H9 (cell line): ENCODE results near the gene TRIM23. TPM values are rescaled to one million over a fixed set of nuclear protein-coding genes. Genes with fewer than 3 reads are reported as not detected.
A peak's percentile ranks its signal among the peaks of the same experiment; 100 is the strongest.

Source experiments
- DNase-seq: peaks from one replicate; pipeline ENCODE4 v3.0.0-alpha.2; 2017
- H2AFZ ChIP-seq: one replicate; pipeline ENCODE4 v1.6.1; 2013; ENCODE audit warnings: mild to moderate bottlenecking, low read length, control low read depth, moderate library complexity
- H2AK5ac ChIP-seq: 2 replicates; pipeline ENCODE4 v1.6.1; 2013; ENCODE audit warnings: low read length, control low read depth, mixed read lengths; ENCODE audit not compliant: insufficient read length
- H2BK120ac ChIP-seq: one replicate; pipeline ENCODE4 v1.6.1; 2013; ENCODE audit warnings: low read depth, mild to moderate bottlenecking, low read length, control low read depth, inconsistent platforms; ENCODE audit not compliant: poor library complexity, severe bottlenecking
- H2BK12ac ChIP-seq: 2 replicates; pipeline ENCODE4 v1.6.1; 2013; ENCODE audit warnings: low read length, control low read depth, mixed read lengths, low read depth; ENCODE audit not compliant: insufficient read length
- H2BK15ac ChIP-seq: 2 replicates; pipeline ENCODE4 v1.6.1; 2013; ENCODE audit warnings: low read depth, low read length, control low read depth
- H2BK20ac ChIP-seq: one replicate; pipeline ENCODE4 v1.6.1; 2013; ENCODE audit warnings: low read depth, mild to moderate bottlenecking, low read length, control low read depth, inconsistent platforms; ENCODE audit not compliant: poor library complexity, severe bottlenecking
- H2BK5ac ChIP-seq: 2 replicates; pipeline ENCODE4 v1.6.1; 2013; ENCODE audit warnings: low read length, control low read depth, mixed read lengths; ENCODE audit not compliant: insufficient read length
- H3K14ac ChIP-seq: 2 replicates; pipeline ENCODE4 v1.6.1; 2013; ENCODE audit warnings: low read length, control low read depth; ENCODE audit not compliant: insufficient read depth
- H3K18ac ChIP-seq: 2 replicates; pipeline ENCODE4 v1.6.1; 2013; ENCODE audit warnings: low read depth, mild to moderate bottlenecking, mixed read lengths, low read length, control low read depth; ENCODE audit not compliant: insufficient read length
- H3K23ac ChIP-seq: 2 replicates; pipeline ENCODE4 v1.6.1; 2013; ENCODE audit warnings: low read length, control low read depth, mixed read lengths, low read depth; ENCODE audit not compliant: insufficient read length
- H3K23me2 ChIP-seq: 2 replicates; pipeline ENCODE4 v1.6.1; 2013; ENCODE audit warnings: low read depth, mild to moderate bottlenecking, mixed read lengths, low read length, control low read depth; ENCODE audit not compliant: insufficient read length, poor library complexity, severe bottlenecking
- H3K27ac ChIP-seq: 2 replicates; pipeline ENCODE4 v1.5.1; 2013; ENCODE audit warnings: low read length, control low read depth, mixed read lengths, low read depth; ENCODE audit not compliant: insufficient read length
- H3K27me3 ChIP-seq: 2 replicates; pipeline ENCODE4 v1.6.1; 2013; ENCODE audit warnings: low read length, control low read depth, inconsistent platforms; ENCODE audit not compliant: insufficient read depth
- H3K4ac ChIP-seq: 2 replicates; pipeline ENCODE4 v1.6.1; 2013; ENCODE audit warnings: low read depth, mild to moderate bottlenecking, control low read depth, inconsistent platforms, low read length, moderate library complexity
- H3K4me1 ChIP-seq: 2 replicates; pipeline ENCODE4 v1.6.1; 2013; ENCODE audit warnings: low read length, control low read depth, inconsistent platforms; ENCODE audit not compliant: insufficient read depth
- H3K4me2 ChIP-seq: 2 replicates; pipeline ENCODE4 v1.6.1; 2013; ENCODE audit warnings: low read length, control low read depth, mixed read lengths; ENCODE audit not compliant: insufficient read length, insufficient read depth
- H3K56ac ChIP-seq: 2 replicates; pipeline ENCODE4 v1.6.1; 2013; ENCODE audit warnings: low read depth, mild to moderate bottlenecking, mixed read lengths, low read length, control low read depth; ENCODE audit not compliant: insufficient read length
- H3K79me1 ChIP-seq: 2 replicates; pipeline ENCODE4 v1.6.1; 2013; ENCODE audit warnings: low read depth, mild to moderate bottlenecking, moderate library complexity, low read length, control low read depth, inconsistent platforms; ENCODE audit not compliant: insufficient read depth, poor library complexity, severe bottlenecking
- H3K79me2 ChIP-seq: 2 replicates; pipeline ENCODE4 v1.6.1; 2013; ENCODE audit warnings: low read length, control low read depth, inconsistent platforms; ENCODE audit not compliant: insufficient read depth
- H3K9ac ChIP-seq: 2 replicates; pipeline ENCODE4 v1.6.1; 2013; ENCODE audit warnings: low read length, control low read depth, mixed read lengths; ENCODE audit not compliant: insufficient read length; ENCODE audit errors: extremely low read depth
- H3K9me3 ChIP-seq: one replicate; pipeline ENCODE4 v1.6.1; 2013; ENCODE audit warnings: low read depth, low read length, inconsistent platforms; ENCODE audit not compliant: control insufficient read depth
- H3T11ph ChIP-seq: one replicate; pipeline ENCODE4 v1.6.1; 2013; ENCODE audit warnings: mild to moderate bottlenecking, low read length, control low read depth, inconsistent platforms
- H4K20me1 ChIP-seq: one replicate; pipeline ENCODE4 v1.6.1; 2013; ENCODE audit not compliant: control insufficient read depth, insufficient read length, insufficient read depth
- H4K5ac ChIP-seq: 2 replicates; pipeline ENCODE4 v1.6.1; 2013; ENCODE audit warnings: low read depth, mild to moderate bottlenecking, mixed read lengths, low read length, control low read depth; ENCODE audit not compliant: insufficient read length
- H4K8ac ChIP-seq: replicated peaks from 2 replicates; pipeline ENCODE4 v1.6.1; 2013; ENCODE audit warnings: low read length, control low read depth, mixed read lengths, low read depth; ENCODE audit not compliant: insufficient read length
- H4K91ac ChIP-seq: 2 replicates; pipeline ENCODE4 v1.6.1; 2013; ENCODE audit warnings: low read depth, mild to moderate bottlenecking, moderate library complexity, mixed read lengths, low read length, control low read depth; ENCODE audit not compliant: insufficient read length
- H3K27ac Mint-ChIP-seq, 3 experiments: 2 replicates in 2 of 3; 3 replicates in 1 of 3; pipeline ENCODE4 v1.8.0; 2020 to 2021; ENCODE audit warnings: mixed read lengths in 3 of 3, mild to moderate bottlenecking in 1 of 3, moderate library complexity in 1 of 3
- H3K27me3 Mint-ChIP-seq: 2 replicates; pipeline ENCODE4 v1.8.0; 2021; ENCODE audit warnings: low read depth, mild to moderate bottlenecking, moderate library complexity, mixed read lengths
- H3K36me3 Mint-ChIP-seq, 3 experiments: 2 replicates in 2 of 3; 3 replicates in 1 of 3; pipeline ENCODE4 v1.8.0; 2020 to 2021; ENCODE audit warnings: low read depth in 3 of 3, mixed read lengths in 3 of 3; ENCODE audit not compliant: insufficient read depth in 1 of 3
- H3K4me1 Mint-ChIP-seq, 2 experiments: 2 replicates each; pipeline ENCODE4 v1.8.0; 2020; ENCODE audit warnings: mixed read lengths in 2 of 2
- H3K4me3 Mint-ChIP-seq, 2 experiments: 2 replicates in 1 of 2; 3 replicates in 1 of 2; pipeline ENCODE4 v1.8.0; 2020 to 2021; ENCODE audit warnings: mild to moderate bottlenecking in 2 of 2, mixed read lengths in 2 of 2, moderate library complexity in 1 of 2
- H3K9me3 Mint-ChIP-seq, 2 experiments: 2 replicates in 1 of 2; 3 replicates in 1 of 2; pipeline ENCODE4 v1.8.0; 2020; ENCODE audit warnings: mild to moderate bottlenecking in 2 of 2, mixed read lengths in 2 of 2, moderate library complexity in 1 of 2
- WGBS: extraction: QIAGEN DNeasy Blood & Tissue Kit; methylation state at CpG from one replicate; pipeline ENCODE4 v1.1.7; 2013; ENCODE audit warnings: missing lambda C conversion rate, low lambda C conversion rate, mixed read lengths; ENCODE audit not compliant: insufficient read length; ENCODE audit errors: extremely low coverage; 5-methylcytosine and 5-hydroxymethylcytosine counted together
- total RNA-seq: library from RNA; stranded (reverse); gene quantifications from 2 replicates; pipeline ENCODE4 v1.2.1, GENCODE V29; 2021
- TF ChIP-seq, protein P1 (sequence below): fragments of 200-600 bp; sonication (generic); conservative IDR thresholded peaks from 3 replicates; pipeline ENCODE4 v1.8.0; 2021; ENCODE audit warnings: antibody characterized with exemption, mild to moderate bottlenecking

TRIM23 gene
- total RNA-seq, 1 experiment from 2014 or later: 12.9 TPM

DNA sequence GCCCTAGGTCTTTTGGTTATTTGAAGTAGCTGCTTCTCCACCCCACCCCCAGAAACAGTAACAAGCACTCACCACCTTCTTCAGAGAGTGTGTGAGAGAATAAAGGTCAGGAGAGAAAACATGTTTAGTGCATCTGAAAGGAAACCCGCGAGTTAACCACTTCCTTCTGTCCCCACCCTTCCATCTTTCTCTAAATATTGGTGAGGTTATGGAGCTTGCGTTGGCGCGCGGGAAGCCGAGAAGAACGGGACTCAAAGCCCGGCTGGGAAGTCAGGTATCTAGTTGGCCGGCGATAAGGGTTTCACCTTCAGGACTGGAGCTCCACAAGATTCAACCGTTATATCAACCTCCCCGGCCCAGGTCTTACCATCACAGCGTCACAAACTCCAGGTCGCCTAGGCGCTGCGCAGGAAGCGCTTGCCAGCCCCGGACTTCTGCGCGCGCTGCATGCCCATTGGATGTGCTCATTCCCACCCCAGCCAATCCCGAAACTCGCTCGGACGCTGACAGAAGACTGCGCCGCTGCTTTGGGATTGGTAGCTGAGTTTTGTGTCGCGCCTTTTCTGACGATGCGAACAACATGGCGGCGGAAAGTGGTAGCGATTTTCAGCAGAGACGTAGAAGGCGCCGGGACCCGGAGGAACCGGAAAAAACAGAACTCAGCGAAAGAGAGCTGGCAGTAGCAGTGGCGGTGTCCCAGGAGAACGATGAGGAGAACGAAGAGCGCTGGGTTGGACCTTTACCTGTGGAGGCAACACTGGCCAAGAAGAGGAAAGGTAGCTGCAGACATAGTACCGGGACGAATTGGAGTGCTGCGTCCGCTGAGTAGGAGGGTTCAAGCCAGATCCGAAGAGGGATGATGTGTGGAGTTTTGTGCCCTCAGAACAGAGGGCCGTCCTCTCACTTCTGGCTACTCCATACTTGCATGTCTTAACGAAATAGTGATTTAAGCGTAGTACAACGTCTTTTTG is 61.1 kb downstream of the TRIM23 start, which contains the start of the genes CENPK and PPWD1:
TSS of gene CENPK (minus strand) at position 438 of the 971 bp plus-strand sequence. CDS start 8,261 bp downstream, outside the sequence.
TSS of gene PPWD1 (plus strand) at position 566 of the 971 bp plus-strand sequence. CDS start at position 581, 15 bp downstream.
- H3K18ac ChIP-seq: peak within 1 kb of the TSS; percentile 93
- peak within 1 kb of the TSS; percentile 86 for H3K27ac ChIP-seq
- peak within 1 kb of the TSS; percentile 97 for H3K9ac ChIP-seq
- Mint-ChIP-seq H3K4me1 (peaks cover 15 to 20% of the 10 kb centered on the region in 2 experiments), H3K9me3 (peaks cover 0 to 2% of the 10 kb centered on the region in 2 experiments; a peak in 1 of 5 replicates), H3K4me3 (peak within 1 kb of the TSS; percentile 98 to 99), H3K27me3 (no peaks in the 10 kb centered on the region), H3K36me3 (peaks cover 4 to 24% (median 22%) of the 10 kb centered on the region in 3 experiments; a peak in 6 of 7 replicates), H3K27ac (peak within 1 kb of the TSS; percentile 99 to 100 (median 100))
- peak within 1 kb of the TSS; percentile 89 for H3K14ac ChIP-seq
- no peak within 1 kb of the TSS for H2AK5ac ChIP-seq
- H2AFZ ChIP-seq: peak within 1 kb of the TSS; percentile 85
- TF ChIP-seq, protein P1, sequence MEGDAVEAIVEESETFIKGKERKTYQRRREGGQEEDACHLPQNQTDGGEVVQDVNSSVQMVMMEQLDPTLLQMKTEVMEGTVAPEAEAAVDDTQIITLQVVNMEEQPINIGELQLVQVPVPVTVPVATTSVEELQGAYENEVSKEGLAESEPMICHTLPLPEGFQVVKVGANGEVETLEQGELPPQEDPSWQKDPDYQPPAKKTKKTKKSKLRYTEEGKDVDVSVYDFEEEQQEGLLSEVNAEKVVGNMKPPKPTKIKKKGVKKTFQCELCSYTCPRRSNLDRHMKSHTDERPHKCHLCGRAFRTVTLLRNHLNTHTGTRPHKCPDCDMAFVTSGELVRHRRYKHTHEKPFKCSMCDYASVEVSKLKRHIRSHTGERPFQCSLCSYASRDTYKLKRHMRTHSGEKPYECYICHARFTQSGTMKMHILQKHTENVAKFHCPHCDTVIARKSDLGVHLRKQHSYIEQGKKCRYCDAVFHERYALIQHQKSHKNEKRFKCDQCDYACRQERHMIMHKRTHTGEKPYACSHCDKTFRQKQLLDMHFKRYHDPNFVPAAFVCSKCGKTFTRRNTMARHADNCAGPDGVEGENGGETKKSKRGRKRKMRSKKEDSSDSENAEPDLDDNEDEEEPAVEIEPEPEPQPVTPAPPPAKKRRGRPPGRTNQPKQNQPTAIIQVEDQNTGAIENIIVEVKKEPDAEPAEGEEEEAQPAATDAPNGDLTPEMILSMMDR: no peak
- H4K91ac ChIP-seq: no peak within 1 kb of the TSS
- no peak within 1 kb of the TSS for H3T11ph ChIP-seq
- no peak within 1 kb of the TSS; the same call in 1 of the 2 replicates for H3K4ac ChIP-seq
- peak within 1 kb of the TSS; percentile 61 for H4K5ac ChIP-seq
- DNase-seq: peak; percentile 97
- H3K23ac ChIP-seq: no peak within 1 kb of the TSS
- peaks cover 4% of the 10 kb centered on the region; the same call in 1 of the 2 replicates for H3K79me2 ChIP-seq
- H3K27me3 ChIP-seq: no peaks in the 10 kb centered on the region
- H2BK120ac ChIP-seq: no peak within 1 kb of the TSS
- H3K4me1 ChIP-seq: no peaks in the 10 kb centered on the region; the same call in 1 of the 2 replicates
- H3K9me3 ChIP-seq: no peaks in the 10 kb centered on the region
- H4K20me1 ChIP-seq: no peaks in the 10 kb centered on the region
- H4K8ac ChIP-seq: no peak within 1 kb of the TSS
- WGBS: no CpG with 5 or more reads among the region's 54 CpGs
- H3K56ac ChIP-seq: peak within 1 kb of the TSS; percentile 4
- H2BK5ac ChIP-seq: peak within 1 kb of the TSS; percentile 10
- no peaks in the 10 kb centered on the region for H3K79me1 ChIP-seq
- no peak within 1 kb of the TSS for H2BK20ac ChIP-seq
- peaks cover 2% of the 10 kb centered on the region for H3K23me2 ChIP-seq
- H2BK12ac ChIP-seq: no peak within 1 kb of the TSS
- no peak within 1 kb of the TSS for H2BK15ac ChIP-seq
- peak within 1 kb of the TSS; percentile 87 for H3K4me2 ChIP-seq
